KOPT-K1 (cell line): ENCODE measurements around the gene PRSS38.

Experiments
- H3K27ac ChIP-seq: fragments of 200-600 bp; sonication (generic); 2 replicates; pipeline ENCODE4 v1.5.1; 2016; ENCODE audit warnings: antibody characterized with exemption, mild to moderate bottlenecking, low read depth, low read length; ENCODE audit not compliant: poor library complexity, severe bottlenecking
- H3K36me3 ChIP-seq: fragments of 200-600 bp; sonication (generic); 2 replicates; pipeline ENCODE4 v1.5.1; 2017; ENCODE audit warnings: antibody characterized with exemption, mild to moderate bottlenecking, low read length, moderate library complexity; ENCODE audit not compliant: insufficient read depth
- H3K9me3 ChIP-seq: fragments of 200-600 bp; sonication (generic); 2 replicates; pipeline ENCODE4 v1.5.1; 2017; ENCODE audit warnings: antibody characterized with exemption, low read length, mild to moderate bottlenecking; ENCODE audit not compliant: insufficient read depth, poor library complexity, severe bottlenecking

PRSS38 gene

DNA sequence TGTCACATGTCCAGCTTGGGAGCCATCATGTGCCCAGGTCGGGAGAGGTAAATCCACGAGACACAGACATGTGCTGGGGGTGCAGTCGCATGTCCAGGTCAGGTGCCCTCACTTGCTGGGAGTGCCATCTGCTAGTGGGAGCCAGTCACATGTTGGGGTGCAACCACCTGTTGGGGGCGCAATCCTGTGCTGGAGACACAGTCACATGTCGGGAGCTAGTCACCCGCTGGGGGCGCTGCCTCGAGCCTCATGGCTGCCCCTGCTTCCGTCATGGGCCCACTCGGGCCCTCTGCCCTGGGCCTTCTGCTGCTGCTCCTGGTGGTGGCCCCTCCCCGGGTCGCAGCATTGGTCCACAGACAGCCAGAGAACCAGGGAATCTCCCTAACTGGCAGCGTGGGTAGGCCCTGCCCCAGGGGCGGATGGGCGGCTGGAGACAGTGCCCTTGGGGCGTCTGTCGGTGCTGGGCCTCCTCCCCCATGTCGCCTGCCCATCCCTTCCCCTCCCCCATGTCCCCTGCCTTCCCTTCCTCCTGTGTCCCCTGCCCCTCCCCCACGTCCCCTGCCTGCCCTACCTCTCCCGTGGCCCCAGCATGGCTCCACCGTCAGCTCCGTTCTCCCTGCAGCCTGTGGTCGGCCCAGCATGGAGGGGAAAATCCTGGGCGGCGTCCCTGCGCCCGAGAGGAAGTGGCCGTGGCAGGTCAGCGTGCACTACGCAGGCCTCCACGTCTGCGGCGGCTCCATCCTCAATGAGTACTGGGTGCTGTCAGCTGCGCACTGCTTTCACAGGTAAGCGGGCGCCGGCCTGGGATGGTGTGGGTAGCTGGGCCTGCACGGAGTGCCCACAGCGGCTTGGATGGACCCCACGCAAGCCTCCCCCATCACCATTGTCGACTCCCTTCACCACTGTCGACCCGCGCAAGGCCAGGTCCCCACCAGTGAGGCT, at the start of gene PRSS38:
PRSS38 (plus strand) TSS at position 208 of the 942 bp plus-strand sequence; CDS start at position 250, 42 bp downstream.
- H3K36me3 ChIP-seq: no peaks in the 10 kb centered on the region
- H3K27ac ChIP-seq: no peak within 1 kb of the TSS
- H3K9me3 ChIP-seq: peaks cover 41% of the 10 kb centered on the region

DNA sequence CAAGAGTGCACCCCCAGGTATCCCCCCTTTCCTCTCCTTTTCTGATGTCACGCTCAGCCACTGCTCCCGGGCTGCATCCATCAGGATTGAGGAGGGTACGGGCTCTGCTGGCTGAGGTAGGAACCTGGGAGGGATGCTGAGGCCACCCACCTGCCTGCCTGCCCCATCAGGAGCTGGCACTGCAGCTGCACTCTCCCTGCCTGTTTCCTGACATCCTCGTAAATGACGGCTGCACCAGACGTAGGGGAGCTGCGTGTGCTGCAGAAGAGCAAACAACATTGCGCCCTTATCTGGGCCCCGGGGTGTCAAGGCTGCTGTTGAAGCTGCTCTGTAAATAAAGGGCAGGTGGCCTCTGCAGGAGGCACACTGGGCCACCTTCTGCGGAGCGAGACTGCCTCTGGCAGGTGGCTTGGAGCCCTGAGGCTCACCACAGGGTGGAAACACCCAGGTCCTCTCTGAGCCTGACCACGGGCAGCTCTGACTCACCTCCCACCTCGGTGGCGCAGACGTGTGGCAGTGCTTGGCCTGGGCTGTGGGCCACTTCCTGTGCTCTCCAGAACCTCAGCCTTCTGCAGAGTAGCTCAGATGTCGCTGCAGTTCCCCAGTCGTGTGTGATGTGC, 49.4 kb upstream of the PRSS38 start:
- no peaks in the 10 kb centered on the region for H3K9me3 ChIP-seq
- H3K27ac ChIP-seq: no peak overlapping the region
- H3K36me3 ChIP-seq: peaks cover 69% of the 10 kb centered on the region

DNA sequence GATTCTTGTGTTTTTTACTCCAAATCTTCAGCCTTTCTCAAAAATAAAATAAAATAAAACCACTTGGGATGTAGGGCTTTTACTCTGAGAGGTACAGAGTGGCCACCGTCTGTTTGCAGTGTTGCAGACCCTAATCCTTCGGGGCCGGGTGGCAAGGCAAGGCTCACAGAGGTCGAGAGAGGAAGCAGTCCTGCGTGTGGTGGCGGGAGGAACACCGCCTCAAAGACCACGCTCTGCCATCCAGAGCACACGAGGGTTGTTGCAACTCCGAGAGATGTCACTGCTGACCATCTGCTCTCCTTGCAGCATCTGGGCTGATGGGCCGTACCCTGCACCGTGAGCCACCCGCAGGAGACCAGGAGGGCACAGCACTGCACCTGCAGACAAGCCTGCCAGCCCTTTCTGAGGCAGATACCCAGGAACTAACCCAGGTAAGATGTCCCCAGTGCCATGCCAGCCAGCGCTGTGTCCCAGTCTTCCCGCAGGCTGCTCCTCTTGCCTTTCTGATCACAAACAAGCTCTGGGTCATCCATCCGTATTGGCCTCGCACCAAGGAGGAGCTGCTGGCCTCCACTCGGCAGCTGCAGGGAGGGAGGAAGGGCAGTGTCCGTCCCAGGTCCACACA, 48.7 kb upstream of the PRSS38 start:
- Histone ChIP-seq H3K9me3 (no peaks in the 10 kb centered on the region), H3K36me3 (peaks cover 67% of the 10 kb centered on the region), H3K27ac (no peak overlapping the region)

DNA sequence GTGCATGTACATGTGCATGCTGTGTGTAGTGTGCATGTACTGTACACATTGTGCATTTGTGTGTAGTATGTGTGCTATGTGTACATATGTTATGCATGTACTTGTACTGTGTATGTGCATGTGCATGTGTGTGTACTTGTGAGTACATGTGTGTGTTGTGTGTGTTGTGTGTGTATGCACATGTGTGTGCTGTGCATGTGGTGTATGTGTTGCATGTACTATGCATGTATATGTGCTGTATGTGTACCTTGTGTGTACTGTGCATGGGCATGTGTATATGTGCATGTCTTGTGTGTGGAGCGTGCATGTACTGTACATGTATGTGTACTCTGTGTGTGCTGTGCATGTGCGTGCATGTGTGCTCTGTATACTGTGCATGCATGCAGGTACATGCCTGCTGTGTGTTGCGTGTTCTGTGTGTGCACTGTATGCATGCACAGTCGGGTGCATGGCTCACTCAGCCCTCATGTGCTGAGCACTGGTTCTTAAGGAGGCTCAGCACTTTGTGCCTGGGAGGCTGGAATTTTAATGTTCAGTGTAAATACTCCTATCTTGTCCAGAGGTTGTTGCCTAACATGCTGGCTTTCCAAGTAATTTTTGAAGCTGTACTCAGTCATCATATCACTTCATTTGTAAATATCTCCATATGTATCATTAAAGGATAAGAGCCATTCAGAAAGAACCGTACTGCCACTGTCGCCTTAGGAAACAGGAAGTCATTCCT, 47.9 kb upstream of the PRSS38 start:
- Histone ChIP-seq H3K9me3 (no peaks in the 10 kb centered on the region), H3K36me3 (peaks cover 70% of the 10 kb centered on the region), H3K27ac (no peak overlapping the region)

DNA sequence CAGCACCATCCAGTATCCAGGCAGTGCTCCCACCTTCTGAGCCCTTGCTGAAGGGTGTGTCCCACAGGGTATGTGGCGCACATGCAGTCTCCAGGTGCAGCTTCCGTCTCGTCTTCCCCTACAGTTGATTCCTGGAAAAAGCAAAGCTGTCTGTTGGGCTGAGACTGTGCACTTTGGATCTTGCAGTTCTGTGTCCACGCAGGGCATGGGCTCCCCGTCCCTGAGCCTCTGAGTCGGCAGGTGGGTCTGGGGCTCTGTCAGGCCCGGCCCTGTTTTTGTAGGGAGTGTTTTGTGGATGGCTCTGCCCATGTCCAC, 47.4 kb upstream of the PRSS38 start:
- H3K27ac ChIP-seq: no peak overlapping the region
- H3K9me3 ChIP-seq: no peaks in the 10 kb centered on the region
- peaks cover 70% of the 10 kb centered on the region for H3K36me3 ChIP-seq

DNA sequence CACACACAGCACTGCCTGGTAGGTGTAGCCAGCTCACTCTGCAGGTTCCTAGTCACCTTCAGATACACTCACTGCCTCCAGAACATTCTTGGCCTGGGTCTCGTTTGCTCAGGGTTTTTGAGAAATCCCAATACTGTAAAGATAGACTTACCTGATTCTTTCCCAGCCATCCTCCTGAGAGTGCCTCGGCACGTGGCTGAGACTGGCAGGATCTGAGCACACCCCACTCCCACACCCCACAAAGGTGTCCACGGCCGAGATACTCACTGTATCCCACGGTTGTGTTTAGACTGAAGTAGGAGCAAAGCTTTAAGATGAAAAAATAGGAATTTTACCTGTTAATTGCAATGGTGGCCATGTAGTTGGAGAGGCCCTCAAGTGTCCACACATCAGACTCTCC, 46.8 kb upstream of the PRSS38 start:
- no peaks in the 10 kb centered on the region for H3K9me3 ChIP-seq
- peaks cover 65% of the 10 kb centered on the region for H3K36me3 ChIP-seq
- no peak overlapping the region for H3K27ac ChIP-seq

DNA sequence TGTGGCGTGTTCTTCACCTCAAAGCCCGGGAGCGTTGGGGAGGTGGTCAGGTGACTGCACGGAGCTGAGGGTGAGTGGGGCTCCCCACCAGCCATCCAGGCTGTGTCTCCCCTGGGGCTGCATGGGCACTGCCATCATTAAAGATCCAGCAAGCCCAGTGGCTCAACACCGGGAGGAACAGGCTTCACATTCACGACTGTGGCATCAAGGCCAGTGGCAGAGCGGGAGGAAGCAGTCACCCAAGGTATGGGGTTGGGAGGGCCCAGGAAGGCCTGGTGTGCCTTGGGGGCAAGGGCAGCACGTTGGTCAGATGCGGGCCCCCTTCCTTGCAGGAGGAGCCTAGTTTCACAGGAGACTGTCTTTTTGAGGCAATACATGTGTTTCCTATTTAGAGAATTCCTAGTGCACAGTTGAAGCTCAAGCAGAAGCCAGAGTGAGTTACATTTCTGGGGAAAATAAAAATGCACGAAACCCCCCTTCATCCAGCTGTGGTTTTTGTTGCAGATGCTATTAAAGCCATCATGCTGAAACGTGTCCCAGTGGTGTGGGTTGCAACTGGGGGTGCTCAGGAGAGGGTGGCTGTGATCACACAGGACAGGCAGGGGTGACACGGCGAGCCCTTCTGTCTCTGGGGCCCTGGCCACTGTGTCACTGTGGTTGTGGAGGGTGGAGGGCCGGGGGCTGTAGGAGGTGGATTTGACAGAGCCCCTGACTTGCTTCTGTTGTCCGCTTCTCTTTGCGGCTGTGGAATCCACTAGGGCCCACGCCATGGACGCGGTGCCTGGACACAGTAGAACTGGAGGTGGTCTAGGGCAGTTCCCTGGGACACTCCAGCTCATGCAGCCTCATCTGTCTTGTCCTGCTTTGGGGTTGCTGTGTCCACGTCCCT, 46.2 kb upstream of the PRSS38 start:
- Histone ChIP-seq H3K9me3 (no peaks in the 10 kb centered on the region), H3K27ac (no peak overlapping the region), H3K36me3 (peaks cover 59% of the 10 kb centered on the region)

DNA sequence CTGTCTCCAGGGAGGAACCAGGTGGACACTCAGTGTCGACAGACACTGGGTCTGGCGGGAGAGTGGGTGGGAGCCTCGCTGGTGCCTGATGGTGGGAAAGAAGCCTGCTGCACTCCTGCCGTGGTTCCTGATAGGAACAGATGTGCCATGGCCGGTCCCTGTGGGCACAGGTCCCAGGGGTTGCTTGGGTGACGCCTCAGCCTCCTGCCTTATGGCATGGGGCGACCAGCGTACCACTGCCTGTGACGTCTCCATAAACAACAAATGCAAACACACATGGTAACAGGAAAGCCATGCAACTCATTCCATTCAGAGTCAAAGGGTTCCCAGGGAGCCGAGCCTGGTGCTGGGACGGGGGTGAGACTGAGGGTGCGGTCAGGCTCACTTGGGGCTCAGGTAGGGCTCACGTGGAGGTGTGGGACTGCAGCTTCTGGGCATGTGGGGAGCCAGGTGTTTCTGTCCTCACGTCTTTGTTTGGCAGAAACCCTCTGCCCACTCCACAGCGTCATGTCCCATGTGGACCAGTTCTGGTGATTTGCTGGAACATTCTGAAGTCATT, 45.5 kb upstream of the PRSS38 start:
- Histone ChIP-seq H3K27ac (no peak overlapping the region), H3K36me3 (peaks cover 53% of the 10 kb centered on the region)

DNA sequence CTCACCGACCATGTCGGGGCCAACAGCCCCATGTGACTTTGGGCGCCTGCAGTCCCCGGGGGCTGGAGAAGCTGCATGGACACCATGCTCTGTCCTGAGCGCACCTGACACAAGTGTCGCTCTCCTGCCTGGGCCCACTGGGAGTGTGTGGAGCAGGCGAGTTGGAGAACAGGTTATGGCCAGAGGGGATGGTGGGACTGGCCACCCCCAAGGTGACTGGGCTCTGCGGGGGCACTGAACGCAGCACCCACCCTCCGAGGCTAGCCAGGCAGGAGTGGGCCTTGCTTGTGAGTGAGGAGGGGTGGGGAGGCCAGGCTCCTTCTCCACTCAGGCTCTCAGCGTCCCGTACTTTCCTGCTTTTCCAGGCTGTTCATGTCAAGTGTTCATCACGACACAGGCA, 44.7 kb upstream of the PRSS38 start:
- Histone ChIP-seq H3K36me3 (peaks cover 60% of the 10 kb centered on the region), H3K9me3 (no peaks in the 10 kb centered on the region)

More for the DNA sequence above, 45.5 kb upstream of the PRSS38 start:
- H3K9me3 ChIP-seq: no peaks in the 10 kb centered on the region

DNA sequence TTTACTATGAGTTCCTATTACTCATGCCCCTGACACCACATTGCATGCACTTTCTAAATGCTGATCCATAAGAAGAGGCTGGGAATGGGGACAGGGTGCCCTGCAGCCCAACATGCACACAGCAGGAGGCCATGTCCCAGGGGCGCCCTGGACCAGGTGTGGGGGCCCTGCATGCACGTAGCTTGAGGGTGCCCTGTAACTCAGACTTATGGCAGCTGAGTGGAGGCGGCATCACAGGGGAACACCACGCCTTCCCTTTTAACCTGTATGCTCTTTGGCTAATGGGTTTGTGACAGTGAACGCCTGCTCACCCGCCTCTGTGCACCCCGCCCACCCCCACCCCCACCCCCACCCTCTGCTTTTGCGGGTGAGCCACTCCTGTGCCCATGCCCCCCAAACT, 44.1 kb upstream of the PRSS38 start:
- Histone ChIP-seq H3K27ac (no peak overlapping the region), H3K9me3 (no peaks in the 10 kb centered on the region), H3K36me3 (peaks cover 65% of the 10 kb centered on the region)

More for the DNA sequence above, 44.7 kb upstream of the PRSS38 start:
- no peak overlapping the region for H3K27ac ChIP-seq

DNA sequence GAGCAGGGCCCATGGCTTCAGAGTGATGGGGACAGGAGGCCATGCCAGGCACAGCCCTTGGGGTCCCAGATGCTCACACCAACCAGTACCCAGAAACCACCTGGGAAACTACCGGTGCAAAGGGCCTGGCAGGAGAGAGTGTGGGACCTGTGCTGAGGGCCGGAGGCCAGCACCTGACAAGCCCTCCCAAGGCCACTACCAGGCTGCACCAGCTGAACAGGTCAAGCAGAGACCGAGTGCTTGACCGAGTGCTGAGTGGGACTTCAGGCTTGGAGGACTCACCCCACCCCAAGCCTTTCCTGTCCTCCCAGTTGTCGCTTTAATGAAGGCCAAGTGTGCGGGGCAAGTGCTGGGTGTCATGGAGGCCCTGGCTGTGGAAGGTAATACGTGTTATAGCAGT, 43.7 kb upstream of the PRSS38 start:
- peaks cover 69% of the 10 kb centered on the region for H3K36me3 ChIP-seq
- H3K27ac ChIP-seq: no peak overlapping the region
- no peaks in the 10 kb centered on the region for H3K9me3 ChIP-seq

DNA sequence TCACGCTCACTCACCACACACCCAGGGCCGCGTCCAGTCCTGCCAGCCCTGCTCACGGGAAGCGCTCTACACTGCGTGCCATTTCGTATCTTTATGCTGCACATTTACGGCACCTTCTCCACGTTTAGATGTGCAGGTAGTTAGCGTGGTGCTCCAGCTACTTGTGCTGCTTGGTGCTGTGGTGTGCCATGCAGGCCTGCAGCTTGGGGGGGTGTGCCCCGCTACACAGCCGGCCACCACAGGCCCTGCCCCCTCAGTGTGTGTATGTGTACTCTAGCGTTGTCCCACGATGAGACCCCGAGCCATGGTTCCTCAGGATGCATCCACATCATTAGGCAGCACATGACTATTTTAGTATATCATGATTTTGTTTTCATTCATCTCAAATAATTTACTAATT, 41.9 kb upstream of the PRSS38 start:
- no peaks in the 10 kb centered on the region for H3K9me3 ChIP-seq
- H3K27ac ChIP-seq: no peak overlapping the region
- H3K36me3 ChIP-seq: peaks cover 51% of the 10 kb centered on the region

DNA sequence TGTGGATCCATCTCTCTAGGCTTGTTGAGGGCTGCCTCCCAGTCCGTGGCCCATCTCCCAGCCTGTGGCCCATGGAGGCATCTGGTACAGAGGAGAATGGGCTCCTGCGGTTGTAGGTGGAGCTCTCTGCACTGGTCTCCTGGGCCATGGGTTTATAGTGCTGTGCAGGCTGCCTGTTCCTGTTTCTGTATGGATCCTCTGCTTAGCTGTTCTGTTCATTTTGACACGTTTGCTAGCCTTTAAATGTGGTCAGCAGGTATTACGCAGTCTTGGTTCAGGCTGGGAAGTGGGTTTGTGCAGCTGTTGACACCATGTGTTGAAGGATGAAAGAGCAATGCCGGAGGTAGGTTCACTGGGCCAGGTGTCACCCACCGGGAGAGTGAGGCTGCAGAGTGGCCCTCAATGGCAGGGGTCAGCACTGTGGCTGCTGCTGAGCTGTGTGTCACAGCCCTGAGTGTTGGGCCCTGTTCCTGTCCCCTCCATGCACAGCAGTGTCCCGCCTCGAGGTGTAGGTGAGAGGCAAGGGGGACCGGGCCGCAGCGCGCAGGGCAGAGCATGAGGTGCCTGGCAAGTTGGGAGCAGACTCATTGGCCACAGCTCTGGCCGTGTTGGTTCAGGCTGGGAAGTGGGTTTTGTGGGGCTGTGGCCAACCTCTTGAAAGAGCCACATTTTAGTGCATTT, 41.3 kb upstream of the PRSS38 start:
- no peaks in the 10 kb centered on the region for H3K9me3 ChIP-seq
- no peak overlapping the region for H3K27ac ChIP-seq
- H3K36me3 ChIP-seq: peaks cover 45% of the 10 kb centered on the region
